Breast epithelium (tissue), 4 donors: ENCODE data around the gene SHISA6. TPM values are rescaled to one million over a fixed set of nuclear protein-coding genes. Genes with fewer than 3 reads are reported as not detected.

Source experiments
- DNase-seq, 2 donors: peaks; one replicate each; pipeline ENCODE4 v3.0.0-alpha.2; 2019; ENCODE audit warnings: low spot score in 2 of 2
- H3K27ac ChIP-seq, 2 donors: fragments of 200-600 bp; sonication (generic) in 1 of 2; one replicate each; pipeline ENCODE4 v1.5.1; 2016 to 2019; ENCODE audit warnings: mild to moderate bottlenecking in 1 of 2
- H3K27me3 ChIP-seq, 2 donors: fragments of 200-600 bp; sonication (generic) in 1 of 2; one replicate each; pipeline versions ENCODE4 v1.5.1 to v1.6.0; 2017 to 2019; ENCODE audit warnings: control low read depth in 1 of 2, mild to moderate bottlenecking in 1 of 2
- H3K36me3 ChIP-seq: fragments of 200-600 bp; one replicate; pipeline ENCODE4 v1.5.1; 2019
- H3K4me1 ChIP-seq, 2 donors: fragments of 200-600 bp; sonication (generic); one replicate each; pipeline ENCODE4 v1.5.1; 2016 to 2019; ENCODE audit warnings: control low read depth in 1 of 2
- H3K4me3 ChIP-seq, 3 donors: fragments of 200-600 bp; sonication (generic); 1 replicate in 2 of 3; 2 replicates in 1 of 3; pipeline ENCODE4 v1.5.1; 2016 to 2019; ENCODE audit warnings: mild to moderate bottlenecking in 3 of 3, moderate library complexity in 2 of 3
- H3K9me3 ChIP-seq, 2 donors: fragments of 200-600 bp; sonication (generic) in 1 of 2; one replicate each; pipeline ENCODE4 v1.5.1; 2016 to 2019; ENCODE audit warnings: control low read depth in 1 of 2
- CTCF ChIP-seq, 3 donors: fragments of 450-650 bp; IDR thresholded peaks; one replicate each; pipeline ENCODE4 v1.5.1; 2016 to 2017; ENCODE audit warnings: antibody characterized with exemption in 3 of 3, mild to moderate bottlenecking in 3 of 3, moderate library complexity in 3 of 3
- POLR2A ChIP-seq: fragments of 450-650 bp; IDR thresholded peaks from one replicate; pipeline ENCODE4 v1.6.1; 2016; ENCODE audit warnings: antibody characterized with exemption, mild to moderate bottlenecking, moderate library complexity
- POLR2AphosphoS5 ChIP-seq, 3 donors: sonication (generic); formaldehyde crosslinking; IDR thresholded peaks; one replicate each; pipeline ENCODE4 v1.6.1; 2017; ENCODE audit warnings: antibody characterized with exemption in 3 of 3
- intact Hi-C: fragments of 100-400 bp; cut with DNase I; formaldehyde crosslinking; loops from one replicate; pipeline ENCODE4 v1.15.1; 2023; ENCODE audit warnings: low total_unique reads
- total RNA-seq, 3 donors: library from RNA; depleted of rRNA; stranded (reverse); fragments of >200 nt; gene quantifications; one replicate each; pipeline ENCODE4 v1.1.0, GENCODE V29; 2016

Gene SHISA6
- total RNA-seq, 3 donors from 2014 or later: 0.44 to 5.3 (median 3.3) TPM

- no peak overlapping the region for H3K27ac ChIP-seq
- H3K27me3 ChIP-seq: peaks cover 0 to 7% of the 10 kb centered on the region in 2 donors
- no peaks in the 10 kb centered on the region for H3K4me1 ChIP-seq
- H3K4me3 ChIP-seq: no peak overlapping the region
- H3K36me3 ChIP-seq: no peaks in the 10 kb centered on the region
- TF ChIP-seq POLR2A: no peak
- no peak for TF ChIP-seq POLR2AphosphoS5 (IDR thresholded peaks at IDR 0.05)
- TF ChIP-seq CTCF (IDR thresholded peaks at IDR 0.05): no peak
- H3K9me3 ChIP-seq: no peaks in the 10 kb centered on the region
- intact Hi-C loops: no loop called here
- DNase-seq: no peak
These were observed 49.8 kb downstream of the SHISA6 start for GRCh38 chr17:11290814-11291213.

GRCh38 chr17:11292491-11292890 lies 51.5 kb downstream of the SHISA6 start:
- no peak for DNase-seq

GRCh38 chr17:11293480-11293879 lies 52.5 kb downstream of the SHISA6 start:
- DNase-seq: no peak
- Histone ChIP-seq H3K27ac (no peak overlapping the region), H3K27me3 (peaks cover 0 to 7% of the 10 kb centered on the region in 2 donors), H3K4me1 (no peaks in the 10 kb centered on the region), H3K36me3 (no peaks in the 10 kb centered on the region), H3K4me3 (no peak overlapping the region), H3K9me3 (no peaks in the 10 kb centered on the region)
- intact Hi-C loops: no loop called here
- TF ChIP-seq POLR2A (no peak), CTCF (IDR thresholded peaks at IDR 0.05) (no peak), POLR2AphosphoS5 (IDR thresholded peaks at IDR 0.05) (no peak)

More at GRCh38 chr17:11292491-11292890, 51.5 kb downstream of the SHISA6 start:
- Histone ChIP-seq H3K4me1 (no peaks in the 10 kb centered on the region), H3K4me3 (no peak overlapping the region), H3K27me3 (peaks cover 0 to 7% of the 10 kb centered on the region in 2 donors), H3K9me3 (no peaks in the 10 kb centered on the region), H3K36me3 (no peaks in the 10 kb centered on the region), H3K27ac (no peak overlapping the region)
- TF ChIP-seq POLR2A (no peak), POLR2AphosphoS5 (IDR thresholded peaks at IDR 0.05) (no peak), CTCF (IDR thresholded peaks at IDR 0.05) (no peak)
- intact Hi-C loops: no loop called here

GRCh38 chr17:11294826-11295225 lies 53.8 kb downstream of the SHISA6 start:
- DNase-seq: no peak
- no peak for TF ChIP-seq POLR2A
- no peak for TF ChIP-seq POLR2AphosphoS5 (IDR thresholded peaks at IDR 0.05)
- TF ChIP-seq CTCF (IDR thresholded peaks at IDR 0.05): no peak
- Histone ChIP-seq H3K4me3 (no peak overlapping the region), H3K4me1 (no peaks in the 10 kb centered on the region), H3K36me3 (no peaks in the 10 kb centered on the region), H3K27ac (no peak overlapping the region), H3K27me3 (peaks cover 0 to 7% of the 10 kb centered on the region in 2 donors), H3K9me3 (no peaks in the 10 kb centered on the region)
- intact Hi-C loops: no loop called here

- peaks cover 0 to 7% of the 10 kb centered on the region in 2 donors for H3K27me3 ChIP-seq
- TF ChIP-seq CTCF (IDR thresholded peaks at IDR 0.05) (no peak), POLR2A (no peak), POLR2AphosphoS5 (IDR thresholded peaks at IDR 0.05) (no peak)
- no peak overlapping the region for H3K27ac ChIP-seq
- H3K36me3 ChIP-seq: no peaks in the 10 kb centered on the region
- H3K4me1 ChIP-seq: no peaks in the 10 kb centered on the region
- no peak overlapping the region for H3K4me3 ChIP-seq
- intact Hi-C loops: no loop called here
- H3K9me3 ChIP-seq: no peaks in the 10 kb centered on the region
- no peak for DNase-seq
These were observed 56.0 kb downstream of the SHISA6 start for GRCh38 chr17:11296994-11297393.
